Measurements from ENCODE around the gene C1orf115. TPM values are rescaled to one million over a fixed set of nuclear protein-coding genes. Genes with fewer than 3 reads are reported as not detected.

The C1orf115 gene
- total RNA-seq, 1 donor from 2014 or later: 9.7 TPM

- H3K9me3 Mint-ChIP-seq (ENCODE audit: low read depth): no peaks in the 10 kb centered on the region
Measured at GRCh38 chr1:220703305-220703704, 13.1 kb downstream of the C1orf115 start.

DNA sequence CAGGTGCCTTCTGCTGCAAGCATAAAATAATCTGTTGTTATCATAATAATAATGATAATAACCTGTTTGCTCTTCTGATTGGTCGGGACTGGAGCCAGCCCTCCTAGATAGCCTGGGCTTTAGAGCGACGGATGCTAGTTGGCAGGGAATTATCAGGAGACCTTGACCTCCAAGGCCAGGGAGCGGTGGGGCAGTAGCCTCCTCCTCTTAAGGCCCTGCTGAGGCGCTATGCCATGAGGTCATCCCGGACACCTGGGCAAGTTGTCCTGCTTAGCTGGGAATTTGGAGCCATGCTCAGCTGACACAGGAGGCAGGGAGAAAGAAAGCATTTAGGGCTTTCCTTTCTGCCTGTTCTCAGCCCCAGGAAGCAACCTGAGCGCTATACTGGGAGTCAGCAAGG lies 15.6 kb downstream of the C1orf115 start:
- H3K27ac Mint-ChIP-seq: no peak overlapping the region

More at GRCh38 chr1:220703305-220703704, 13.1 kb downstream of the C1orf115 start:
- H3K27ac Mint-ChIP-seq: no peak overlapping the region
- H3K4me1 Mint-ChIP-seq (ENCODE audit: low read depth): peaks cover 8% of the 10 kb centered on the region
- H3K27me3 Mint-ChIP-seq: peaks cover 8% of the 10 kb centered on the region
- no peaks in the 10 kb centered on the region for H3K36me3 Mint-ChIP-seq (ENCODE audit: insufficient read depth)
- H3K4me3 Mint-ChIP-seq (ENCODE audit: low read depth): no peak overlapping the region
- no peak for DNase-seq (ENCODE audit: low spot score, unreplicated experiment)
- TF ChIP-seq, protein P1, sequence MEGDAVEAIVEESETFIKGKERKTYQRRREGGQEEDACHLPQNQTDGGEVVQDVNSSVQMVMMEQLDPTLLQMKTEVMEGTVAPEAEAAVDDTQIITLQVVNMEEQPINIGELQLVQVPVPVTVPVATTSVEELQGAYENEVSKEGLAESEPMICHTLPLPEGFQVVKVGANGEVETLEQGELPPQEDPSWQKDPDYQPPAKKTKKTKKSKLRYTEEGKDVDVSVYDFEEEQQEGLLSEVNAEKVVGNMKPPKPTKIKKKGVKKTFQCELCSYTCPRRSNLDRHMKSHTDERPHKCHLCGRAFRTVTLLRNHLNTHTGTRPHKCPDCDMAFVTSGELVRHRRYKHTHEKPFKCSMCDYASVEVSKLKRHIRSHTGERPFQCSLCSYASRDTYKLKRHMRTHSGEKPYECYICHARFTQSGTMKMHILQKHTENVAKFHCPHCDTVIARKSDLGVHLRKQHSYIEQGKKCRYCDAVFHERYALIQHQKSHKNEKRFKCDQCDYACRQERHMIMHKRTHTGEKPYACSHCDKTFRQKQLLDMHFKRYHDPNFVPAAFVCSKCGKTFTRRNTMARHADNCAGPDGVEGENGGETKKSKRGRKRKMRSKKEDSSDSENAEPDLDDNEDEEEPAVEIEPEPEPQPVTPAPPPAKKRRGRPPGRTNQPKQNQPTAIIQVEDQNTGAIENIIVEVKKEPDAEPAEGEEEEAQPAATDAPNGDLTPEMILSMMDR (IDR thresholded peaks at IDR 0.05; ENCODE audit: unreplicated experiment): no peak

DNA sequence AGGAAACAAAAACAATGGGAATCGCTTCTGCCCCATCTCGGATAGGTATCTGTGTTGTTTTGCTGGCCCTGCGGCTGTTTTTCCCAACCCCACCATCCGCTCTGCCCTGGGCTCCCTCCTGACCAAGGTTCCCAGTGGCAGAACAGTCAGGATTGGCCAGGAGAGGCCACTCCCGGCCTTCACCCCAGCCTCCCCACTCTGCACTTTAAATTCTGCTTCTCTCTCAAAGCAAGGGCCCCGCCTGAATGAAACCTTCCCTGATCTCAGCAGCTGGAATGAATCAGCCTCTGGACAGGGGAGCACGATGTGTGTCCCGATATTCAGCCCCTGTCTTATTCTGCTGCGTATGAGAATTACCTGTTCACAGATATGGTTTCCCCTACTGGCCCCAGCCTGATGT lies 16.3 kb downstream of the C1orf115 start:
- peaks cover 8% of the 10 kb centered on the region for H3K27me3 Mint-ChIP-seq
- TF ChIP-seq, protein P1 (IDR thresholded peaks at IDR 0.05; ENCODE audit: unreplicated experiment): no peak
- H3K9me3 Mint-ChIP-seq (ENCODE audit: low read depth): no peaks in the 10 kb centered on the region
- no peak overlapping the region for H3K27ac Mint-ChIP-seq
- H3K4me3 Mint-ChIP-seq (ENCODE audit: low read depth): no peak overlapping the region
- peaks cover 3% of the 10 kb centered on the region for H3K4me1 Mint-ChIP-seq (ENCODE audit: low read depth)
- no peak for DNase-seq (ENCODE audit: low spot score, unreplicated experiment)
- no peaks in the 10 kb centered on the region for H3K36me3 Mint-ChIP-seq (ENCODE audit: insufficient read depth)

More for the DNA sequence above, 15.6 kb downstream of the C1orf115 start:
- peaks cover 8% of the 10 kb centered on the region for H3K27me3 Mint-ChIP-seq
- no peak for DNase-seq (ENCODE audit: low spot score, unreplicated experiment)
- H3K4me3 Mint-ChIP-seq (ENCODE audit: low read depth): no peak overlapping the region
- TF ChIP-seq, protein P1 (IDR thresholded peaks at IDR 0.05; ENCODE audit: unreplicated experiment): no peak
- no peaks in the 10 kb centered on the region for H3K36me3 Mint-ChIP-seq (ENCODE audit: insufficient read depth)
- no peaks in the 10 kb centered on the region for H3K9me3 Mint-ChIP-seq (ENCODE audit: low read depth)
- H3K4me1 Mint-ChIP-seq (ENCODE audit: low read depth): peaks cover 3% of the 10 kb centered on the region

- Mint-ChIP-seq H3K27ac (no peak overlapping the region), H3K4me1 (ENCODE audit: low read depth) (peaks cover 3% of the 10 kb centered on the region), H3K36me3 (ENCODE audit: insufficient read depth) (no peaks in the 10 kb centered on the region), H3K9me3 (ENCODE audit: low read depth) (no peaks in the 10 kb centered on the region), H3K27me3 (peaks cover 6% of the 10 kb centered on the region), H3K4me3 (ENCODE audit: low read depth) (no peak overlapping the region)
- DNase-seq (ENCODE audit: low spot score, unreplicated experiment): no peak
- TF ChIP-seq, protein P1 (IDR thresholded peaks at IDR 0.05; ENCODE audit: unreplicated experiment): no peak
Measured at GRCh38 chr1:220707160-220707559, 17.0 kb downstream of the C1orf115 start.

- Mint-ChIP-seq H3K27me3 (peaks cover 2% of the 10 kb centered on the region), H3K9me3 (ENCODE audit: low read depth) (no peaks in the 10 kb centered on the region), H3K4me1 (ENCODE audit: low read depth) (peaks cover 3% of the 10 kb centered on the region), H3K4me3 (ENCODE audit: low read depth) (no peak overlapping the region), H3K36me3 (ENCODE audit: insufficient read depth) (no peaks in the 10 kb centered on the region), H3K27ac (no peak overlapping the region)
- TF ChIP-seq, protein P1 (IDR thresholded peaks at IDR 0.05; ENCODE audit: unreplicated experiment): no peak
- DNase-seq (ENCODE audit: low spot score, unreplicated experiment): no peak
Measured at GRCh38 chr1:220708244-220708643, 18.1 kb downstream of the C1orf115 start.
